H4 (cell line): ENCODE measurements around the gene IFT43. TPM values are rescaled to one million over a fixed set of nuclear protein-coding genes. Genes with fewer than 3 reads are reported as not detected.

Experiments used
- DNase-seq: peaks from one replicate; pipeline ENCODE4 v3.0.0-alpha.2; 2015; ENCODE audit warnings: low spot score
- total RNA-seq: library from RNA; depleted of rRNA; stranded (reverse); fragments of >200 nt; shearing (Covaris generic); gene quantifications from 2 replicates; pipeline ENCODE4 v1.2.3, GENCODE V29; 2014

The IFT43 gene
- total RNA-seq, 1 experiment from 2014 or later: 47.0 TPM

GRCh38 chr14:76080471-76080870 lies 94.9 kb downstream of the IFT43 start:
- no peak for DNase-seq

- no peak for DNase-seq
Measured at GRCh38 chr14:76081642-76082041, 96.1 kb downstream of the IFT43 start.

GRCh38 chr14:76083796-76084765 lies 98.5 kb downstream of the IFT43 start:
- no peak for DNase-seq

GRCh38 chr14:76085358-76085757 lies 99.8 kb downstream of the IFT43 start:
- no peak for DNase-seq

- no peak for DNase-seq
Measured at GRCh38 chr14:76086636-76087035, 101.1 kb downstream of the IFT43 start.

GRCh38 chr14:76088326-76088725 lies 102.8 kb downstream of the IFT43 start:
- no peak for DNase-seq

- no peak for DNase-seq
Measured at GRCh38 chr14:76088771-76089571, 103.4 kb downstream of the IFT43 start.

GRCh38 chr14:76089575-76089974 lies 104.0 kb downstream of the IFT43 start:
- DNase-seq: no peak

- DNase-seq: no peak
Measured at GRCh38 chr14:76090616-76091391, 105.2 kb downstream of the IFT43 start.

- DNase-seq: no peak
Measured at GRCh38 chr14:76093077-76093476, 107.5 kb downstream of the IFT43 start.

GRCh38 chr14:76096257-76096656 lies 110.7 kb downstream of the IFT43 start:
- no peak for DNase-seq

- DNase-seq: no peak
Measured at GRCh38 chr14:76097547-76097946, 112.0 kb downstream of the IFT43 start.

- no peak for DNase-seq
Measured at GRCh38 chr14:76098047-76098446, 112.5 kb downstream of the IFT43 start.

GRCh38 chr14:76098916-76099675 lies 113.5 kb downstream of the IFT43 start:
- no peak for DNase-seq

- no peak for DNase-seq
Measured at GRCh38 chr14:76100236-76100635, 114.7 kb downstream of the IFT43 start.

- no peak for DNase-seq
Measured at GRCh38 chr14:76101391-76102379, 116.1 kb downstream of the IFT43 start.

- DNase-seq: no peak
Measured at GRCh38 chr14:76104802-76105355, 119.3 kb downstream of the IFT43 start.

- DNase-seq: no peak
Measured at GRCh38 chr14:76106188-76106587, 120.6 kb downstream of the IFT43 start.

GRCh38 chr14:76109087-76109880 lies 123.7 kb downstream of the IFT43 start:
- no peak for DNase-seq
